H4 (cell line): Measurements from ENCODE around the gene LUC7L3. TPM values are rescaled to one million over a fixed set of nuclear protein-coding genes. Genes with fewer than 3 reads are reported as not detected.
"Not testable (repeated sequence)": the region's sequence is repeated elsewhere in the genome, so short reads cannot be mapped to it uniquely, and the experiment has no call there.

Experiments used
- DNase-seq: peaks from one replicate; pipeline ENCODE4 v3.0.0-alpha.2; 2015; ENCODE audit warnings: low spot score
- total RNA-seq: library from RNA; depleted of rRNA; stranded (reverse); fragments of >200 nt; shearing (Covaris generic); gene quantifications from 2 replicates; pipeline ENCODE4 v1.2.3, GENCODE V29; 2014

The LUC7L3 gene
- total RNA-seq, 1 experiment from 2014 or later = 18.7 TPM

DNA sequence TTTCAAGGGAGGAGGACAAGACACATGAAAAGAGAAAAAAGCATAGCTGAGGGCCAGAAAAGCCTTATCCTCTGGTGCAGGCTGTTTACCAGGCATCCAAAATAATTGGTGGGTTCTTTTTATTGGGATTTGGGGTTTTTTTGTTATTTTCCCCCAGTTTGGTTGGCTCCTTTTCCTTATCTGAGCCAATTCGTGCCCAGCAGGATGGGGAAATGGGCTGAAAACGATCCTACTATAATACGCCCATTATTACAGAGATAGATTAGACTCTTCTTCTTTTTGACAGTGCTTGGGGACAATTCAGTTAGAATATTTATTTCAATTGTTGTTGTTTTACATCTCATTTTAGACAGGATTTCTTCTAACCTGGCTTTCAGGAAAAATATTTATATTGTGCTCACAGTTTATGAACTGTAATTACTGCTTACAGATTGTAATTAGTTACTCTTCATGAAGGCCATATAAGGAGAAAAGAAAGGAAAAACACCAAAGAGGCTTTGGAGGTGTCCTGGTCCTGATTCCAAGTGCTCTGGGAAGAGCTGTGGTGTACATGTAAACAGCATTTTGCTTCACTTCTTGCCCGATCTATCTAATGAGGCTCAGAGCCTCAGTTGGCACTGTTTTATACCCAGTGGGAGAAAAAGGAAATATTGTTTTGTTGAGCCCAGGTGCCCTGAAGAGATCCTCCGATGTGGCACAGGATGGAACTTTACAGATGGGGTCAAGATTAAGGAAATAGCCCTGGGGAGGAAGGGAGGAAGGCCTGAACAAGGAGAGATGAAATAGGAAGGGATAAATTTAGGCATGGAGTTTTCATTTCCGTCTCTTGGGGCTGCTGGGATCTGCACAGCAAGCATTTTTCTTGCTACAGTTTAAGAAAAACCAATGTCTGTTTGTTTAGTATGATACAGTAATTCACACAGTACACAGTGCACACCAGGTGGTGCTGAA, 11.1 kb upstream of the LUC7L3 start:
- no peak for DNase-seq

DNA sequence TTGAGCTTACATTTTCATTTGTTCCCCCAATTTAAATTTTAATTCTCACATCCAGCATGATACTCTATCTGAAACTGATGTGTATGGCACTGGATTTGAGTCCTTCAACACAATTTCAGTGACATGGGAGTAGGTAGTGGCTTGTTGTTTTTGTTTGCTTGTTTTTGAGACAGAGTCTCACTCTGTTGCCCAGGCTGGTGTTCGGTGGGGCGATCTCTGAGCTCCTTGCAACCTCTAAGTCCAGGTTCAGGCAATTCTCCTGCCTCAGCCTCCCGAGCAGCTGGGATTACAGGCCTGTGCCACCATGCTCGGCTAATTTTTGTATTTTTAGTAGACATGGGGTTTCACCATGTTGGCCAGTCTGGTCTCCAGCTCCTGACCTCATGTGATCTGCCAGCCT, 10.3 kb upstream of the LUC7L3 start:
- DNase-seq = not testable (repeated sequence)

DNA sequence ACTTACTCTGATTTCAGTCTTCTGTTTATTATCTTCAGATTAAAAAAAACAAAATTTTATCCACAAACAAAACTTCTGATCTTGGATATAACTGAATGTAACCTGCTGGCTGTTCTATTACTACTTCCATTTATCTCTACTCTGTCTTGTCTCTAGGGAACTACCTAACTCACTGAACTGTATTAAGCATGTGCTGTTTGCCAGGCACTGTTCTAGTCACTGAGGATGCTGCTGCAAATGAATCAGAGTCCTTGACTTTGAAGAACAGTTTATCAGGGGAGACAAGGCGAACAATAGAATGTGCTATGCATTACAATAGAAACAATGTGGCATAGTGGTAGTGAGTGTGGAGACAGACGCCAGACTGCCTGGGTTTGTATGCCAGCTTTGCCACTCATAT, 9.4 kb upstream of the LUC7L3 start:
- DNase-seq = no peak

DNA sequence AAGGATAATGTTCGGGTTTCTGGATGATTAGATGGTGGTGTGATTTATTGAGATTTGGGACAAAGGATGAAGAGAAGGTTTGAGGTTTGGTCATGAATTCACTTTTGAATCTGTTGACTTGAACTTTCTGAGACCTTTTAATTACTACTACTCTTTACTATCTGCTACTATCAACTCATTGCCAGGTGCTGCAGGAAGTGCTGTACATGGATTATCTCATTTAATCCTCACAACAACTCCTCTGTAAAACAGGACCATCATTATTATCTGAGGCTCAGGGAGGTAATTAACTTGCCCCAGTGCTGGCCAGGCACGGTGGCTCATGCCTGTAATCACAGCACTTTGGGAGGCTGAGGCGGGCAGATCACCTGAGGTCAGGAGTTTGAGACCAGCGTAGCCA, 8.8 kb upstream of the LUC7L3 start:
- DNase-seq = no peak

DNA sequence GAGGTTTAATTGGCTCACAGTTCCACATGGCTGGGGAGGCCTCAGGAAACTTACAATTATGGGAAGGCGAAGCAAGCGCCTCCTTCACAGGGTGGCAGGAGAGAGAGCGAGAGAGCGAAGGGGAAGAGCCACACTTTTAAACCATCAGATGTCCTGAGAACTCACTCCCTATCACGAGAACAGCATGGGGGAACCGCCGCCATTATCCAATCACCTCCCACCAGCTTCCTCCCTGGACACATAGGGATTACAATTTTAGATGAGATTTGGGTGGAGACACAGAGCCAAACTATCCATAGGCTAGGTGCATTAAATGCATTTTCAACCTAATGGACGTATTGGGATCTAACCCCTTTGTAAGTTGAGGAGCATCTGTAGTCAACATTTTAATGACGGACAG, 6.8 kb upstream of the LUC7L3 start:
- no peak for DNase-seq

DNA sequence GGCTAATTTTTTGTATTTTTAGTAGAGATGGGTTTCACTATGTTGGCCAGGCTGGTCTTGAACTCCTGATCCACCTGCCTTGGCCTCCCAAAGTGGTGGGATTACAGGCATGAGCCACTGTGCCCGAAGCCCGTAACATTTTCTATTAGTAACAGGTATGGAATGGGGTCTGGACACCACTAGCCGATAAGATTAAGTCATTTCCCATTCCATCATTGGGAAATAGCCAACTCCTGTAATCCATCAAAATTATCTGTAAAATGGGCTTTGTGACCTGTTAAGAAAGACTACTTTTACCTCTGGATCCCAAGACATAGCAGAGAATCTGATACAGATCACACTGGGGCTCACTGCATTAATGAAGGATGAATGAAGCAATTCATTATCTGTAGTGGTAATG, 3.9 kb upstream of the LUC7L3 start:
- no peak for DNase-seq

DNA sequence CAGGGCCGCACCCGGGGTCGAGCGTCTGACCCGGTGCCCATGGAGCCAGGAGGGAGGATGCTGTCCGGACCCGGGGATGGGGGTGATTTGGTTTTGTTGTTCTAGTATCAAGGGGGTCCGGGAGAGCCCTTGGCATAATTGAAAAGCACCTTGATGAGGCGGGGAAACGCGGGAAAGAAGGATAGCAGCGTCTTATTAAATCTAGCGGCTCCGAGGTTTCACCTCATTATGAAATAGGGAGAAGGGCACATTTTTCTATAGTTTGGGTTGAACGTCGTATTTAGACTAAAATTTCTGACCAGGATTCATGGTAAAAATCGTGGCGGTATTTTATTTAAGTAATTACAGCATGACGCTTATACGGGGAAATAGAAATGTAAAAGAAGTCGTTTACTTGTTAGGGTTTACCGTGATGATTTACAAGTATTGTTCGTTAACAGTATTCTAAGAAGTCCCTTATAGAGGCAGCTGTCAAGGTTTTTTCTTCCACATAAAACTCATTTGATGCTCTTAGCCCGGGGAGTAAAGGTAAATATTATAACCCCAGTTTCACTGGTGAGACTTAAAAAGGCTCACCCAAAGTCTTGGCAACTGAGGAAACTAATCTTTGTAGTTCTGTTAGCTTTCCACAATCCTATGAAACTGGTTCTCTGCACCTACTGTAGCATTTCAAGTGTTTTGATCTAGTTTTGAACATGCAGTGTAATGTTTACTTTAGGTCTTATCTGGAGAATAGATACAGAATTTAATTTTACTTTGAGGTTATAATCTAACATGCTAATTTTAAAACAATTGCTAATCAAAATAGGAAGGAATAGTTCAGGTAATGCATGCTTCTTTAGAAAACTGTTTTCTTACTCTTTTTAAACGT, 756 bp downstream of the LUC7L3 start:
- DNase-seq = no peak

DNA sequence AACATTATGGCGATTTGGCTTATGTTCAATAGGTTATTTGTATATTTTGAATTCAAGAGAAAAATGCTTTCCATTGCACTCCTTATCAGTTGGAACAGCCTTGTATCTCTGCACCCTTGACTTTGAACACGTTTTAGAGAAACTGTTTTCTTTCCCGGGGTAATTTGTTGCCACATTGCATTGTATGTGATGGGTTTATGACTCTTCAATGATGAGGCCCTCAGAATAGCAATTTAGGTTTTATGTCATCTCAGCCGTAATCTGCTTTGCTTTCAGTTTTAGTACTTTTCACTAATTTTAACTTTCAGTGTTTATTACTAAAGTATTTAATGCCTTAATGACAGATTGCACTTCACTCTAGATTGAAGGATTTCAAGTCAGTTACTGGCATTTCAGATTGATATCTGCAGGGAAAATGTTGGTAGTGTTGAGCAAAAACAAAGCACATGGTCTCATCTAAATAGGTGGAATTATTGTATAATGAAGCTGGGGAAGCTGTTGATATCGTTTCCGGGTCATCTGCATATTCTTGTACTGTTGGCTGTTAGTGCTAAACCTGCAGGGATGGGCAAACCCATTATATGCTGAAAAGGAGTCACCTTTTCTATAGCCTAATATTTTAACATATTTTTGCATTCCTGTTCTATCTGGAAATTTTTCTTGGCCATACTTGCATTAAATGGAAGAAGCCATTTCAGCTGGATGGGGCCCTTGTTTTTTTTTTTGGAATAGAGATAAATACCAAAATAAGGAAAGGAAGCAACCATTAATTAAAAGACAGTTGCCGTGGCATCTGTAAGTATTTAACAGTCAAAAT, 2.0 kb downstream of the LUC7L3 start:
- no peak for DNase-seq

DNA sequence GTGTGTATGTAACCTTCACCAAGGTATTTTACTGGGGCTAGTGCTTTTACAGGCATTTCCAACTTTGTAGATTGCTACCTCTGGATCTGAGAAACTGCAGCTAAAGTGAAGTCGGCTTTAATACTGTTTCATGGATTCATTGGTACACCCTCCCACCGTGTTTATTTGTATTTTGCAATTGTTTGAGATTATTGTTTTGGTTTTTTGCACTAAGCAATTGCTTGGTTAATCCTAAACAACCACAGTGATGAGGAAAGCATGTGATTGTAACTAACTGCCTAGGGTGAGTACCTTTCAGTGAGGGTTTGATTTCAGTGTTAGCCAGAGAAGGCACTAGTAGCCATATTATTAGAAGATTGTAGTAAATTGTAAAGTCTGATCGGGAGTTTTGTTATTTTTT, 3.3 kb downstream of the LUC7L3 start:
- no peak for DNase-seq

DNA sequence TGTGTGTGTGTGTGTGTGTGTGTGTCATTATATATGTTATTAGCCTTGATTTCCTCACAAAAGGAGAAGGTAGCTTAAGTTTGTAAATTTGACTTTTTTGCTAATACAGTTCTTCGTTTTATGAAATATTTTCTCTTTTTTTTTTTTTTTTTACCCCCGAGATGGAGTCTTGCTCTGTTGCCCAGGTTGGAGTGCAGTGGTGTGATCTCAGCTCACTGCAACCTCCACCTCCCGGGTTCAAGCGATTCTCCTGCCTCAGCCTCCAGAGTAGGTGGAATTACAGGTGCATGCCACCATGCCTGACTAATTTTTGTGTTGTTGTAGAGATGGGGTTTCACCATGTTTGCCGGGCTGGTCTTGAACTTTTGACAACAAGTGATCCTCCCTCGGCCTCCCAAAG, 5.2 kb downstream of the LUC7L3 start:
- DNase-seq = not testable (repeated sequence)

DNA sequence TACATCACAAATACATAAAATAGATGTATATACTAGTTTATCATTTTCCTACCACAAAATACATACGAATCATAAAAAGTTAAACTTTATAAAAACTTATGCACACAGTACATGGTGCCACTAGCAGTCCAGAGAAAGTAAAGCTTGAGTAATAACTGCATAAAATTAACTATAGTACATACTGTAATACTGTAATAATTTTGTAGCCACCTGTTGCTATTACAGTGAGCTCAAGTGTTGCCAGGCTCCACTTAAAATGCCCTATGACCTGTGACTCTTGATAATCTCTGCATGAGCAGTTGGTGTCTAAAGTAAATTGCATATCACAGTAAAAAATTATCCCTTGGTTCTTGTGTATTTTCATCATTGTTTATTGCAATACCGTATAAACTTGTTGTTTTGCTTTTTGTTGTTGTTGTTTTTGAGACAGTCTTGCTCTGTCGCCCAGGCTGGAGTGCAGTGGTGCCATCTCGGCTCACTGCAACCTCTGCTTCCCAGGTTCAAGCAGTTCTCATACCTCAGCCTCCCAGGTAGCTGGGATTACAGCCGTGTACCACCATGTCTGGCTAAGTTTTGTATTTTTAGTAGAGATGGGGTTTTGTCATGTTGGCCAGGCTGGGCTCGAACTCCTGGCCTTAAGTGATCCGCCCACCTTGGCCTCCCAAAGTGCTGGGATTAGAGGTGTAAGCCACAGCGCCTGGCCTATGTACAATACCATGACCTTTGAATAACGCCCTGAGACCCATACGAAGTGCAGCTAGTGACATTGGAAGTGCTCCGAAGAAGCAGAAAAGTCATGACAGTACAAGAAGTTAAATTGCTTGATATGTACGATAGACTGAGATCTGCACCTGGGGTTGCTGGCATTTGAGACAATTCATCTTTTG, 6.6 kb downstream of the LUC7L3 start:
- no peak for DNase-seq

DNA sequence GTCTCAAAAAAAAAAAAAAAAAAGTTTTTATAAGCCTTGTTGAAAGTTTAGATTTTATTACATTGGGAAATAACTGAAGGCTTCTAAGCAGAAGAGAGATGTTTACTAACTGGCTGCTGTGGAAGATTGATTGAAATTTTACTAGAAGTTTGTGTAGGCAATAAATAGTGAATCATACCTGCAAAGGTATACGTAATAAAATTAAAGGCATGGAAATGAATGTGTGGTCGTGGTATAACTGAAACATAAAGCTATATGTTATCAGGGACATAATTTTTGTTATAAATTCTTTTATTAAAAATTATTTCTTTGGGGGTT, 8.7 kb downstream of the LUC7L3 start:
- DNase-seq = no peak

DNA sequence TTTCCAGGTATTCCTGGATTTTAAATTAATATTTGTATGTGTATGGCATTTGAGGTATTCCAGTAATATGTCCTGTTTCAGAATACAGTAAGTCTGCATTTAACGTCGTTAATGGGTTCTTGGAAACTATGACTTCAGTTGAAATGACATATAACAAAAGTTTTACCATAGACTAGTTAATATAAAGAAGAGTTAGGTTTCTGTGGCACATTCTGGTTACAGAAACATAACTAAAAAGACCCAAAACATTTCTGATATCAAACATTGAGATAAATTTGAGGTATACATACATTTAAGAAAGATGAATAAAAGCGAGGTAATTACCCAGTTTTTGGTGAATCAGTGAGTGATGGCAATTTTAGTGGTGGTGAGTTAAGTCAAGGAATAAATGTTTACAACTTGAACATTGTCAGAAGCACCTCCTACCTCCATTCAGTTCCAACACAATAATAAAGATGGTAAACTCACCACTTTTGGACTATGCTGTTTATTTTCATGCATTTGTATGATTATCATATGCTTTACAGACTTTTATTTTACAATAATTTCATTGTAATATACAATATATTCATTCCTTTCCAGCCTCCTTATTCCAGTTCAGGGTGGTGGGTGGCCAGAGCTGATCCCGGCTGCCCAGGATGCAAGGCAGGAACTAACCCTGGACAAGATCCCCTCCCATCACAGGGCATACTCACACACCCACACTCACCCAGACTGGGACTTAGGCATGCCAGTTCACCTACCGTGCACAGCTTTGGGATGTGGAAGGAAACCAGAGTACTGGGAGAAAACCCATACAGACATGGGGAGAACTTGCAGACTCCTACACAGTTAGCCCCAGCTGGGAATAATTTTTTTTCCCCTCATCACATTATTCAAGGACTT, 9.7 kb downstream of the LUC7L3 start:
- DNase-seq = no peak

DNA sequence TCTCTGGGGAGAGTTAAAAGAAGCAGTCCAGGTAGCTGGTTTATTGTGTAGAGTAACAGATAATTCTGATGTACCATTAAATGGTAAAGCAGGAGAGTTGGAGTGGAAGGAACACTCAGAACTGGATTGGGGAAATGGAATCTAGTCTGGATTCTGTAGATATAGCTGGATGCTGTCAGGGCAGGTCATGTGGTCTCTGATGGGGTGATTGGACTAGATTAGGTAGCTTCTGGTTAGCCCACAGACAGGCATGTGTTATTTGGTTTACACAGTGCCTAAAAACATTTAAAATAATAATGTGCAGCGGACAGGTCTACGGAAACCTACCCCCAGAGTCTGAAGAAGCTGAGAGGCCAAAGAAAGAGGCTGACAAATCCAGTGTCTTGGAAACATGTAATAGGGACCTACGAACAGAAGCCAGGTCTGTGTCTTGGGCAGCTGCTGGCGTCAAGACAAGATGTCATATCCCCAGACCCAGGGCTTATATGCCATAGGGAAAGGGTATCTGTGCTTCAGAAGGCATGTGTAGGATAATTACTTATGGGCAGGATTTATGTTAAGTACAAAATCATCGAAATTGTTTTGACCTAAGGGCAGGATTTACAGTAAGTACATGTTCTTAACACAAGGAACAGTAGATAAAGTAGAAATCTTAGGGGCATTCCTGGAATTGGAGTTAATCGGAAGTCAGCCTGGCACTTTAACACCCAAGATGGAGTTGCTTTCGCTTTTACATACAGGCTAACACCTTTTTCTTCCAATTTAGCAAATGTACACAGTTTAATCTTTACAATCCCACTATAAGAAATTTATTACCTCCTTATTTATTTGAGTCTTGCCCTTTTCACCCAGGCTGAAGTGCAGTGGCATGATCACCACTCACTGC, 12.4 kb downstream of the LUC7L3 start:
- no peak for DNase-seq

DNA sequence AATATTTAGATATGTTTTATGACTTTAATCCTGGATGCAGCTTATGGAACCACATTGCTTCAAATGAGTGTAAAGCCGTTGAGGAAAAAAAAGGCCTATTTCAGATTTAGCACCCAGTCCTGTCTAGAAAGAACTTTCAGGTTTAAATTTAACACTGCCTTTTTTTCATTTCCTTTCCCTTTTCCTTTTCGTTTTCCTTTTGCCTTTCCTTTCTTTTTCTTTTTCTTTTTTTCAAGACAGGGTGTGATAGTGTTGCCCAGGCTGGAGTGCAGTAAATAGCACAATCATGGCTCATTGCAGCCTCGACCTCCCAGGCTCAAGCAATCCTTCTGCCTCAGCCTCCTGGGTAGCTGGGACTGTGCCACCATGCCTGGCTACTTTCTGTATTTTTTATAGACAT, 15.9 kb downstream of the LUC7L3 start:
- no peak for DNase-seq

DNA sequence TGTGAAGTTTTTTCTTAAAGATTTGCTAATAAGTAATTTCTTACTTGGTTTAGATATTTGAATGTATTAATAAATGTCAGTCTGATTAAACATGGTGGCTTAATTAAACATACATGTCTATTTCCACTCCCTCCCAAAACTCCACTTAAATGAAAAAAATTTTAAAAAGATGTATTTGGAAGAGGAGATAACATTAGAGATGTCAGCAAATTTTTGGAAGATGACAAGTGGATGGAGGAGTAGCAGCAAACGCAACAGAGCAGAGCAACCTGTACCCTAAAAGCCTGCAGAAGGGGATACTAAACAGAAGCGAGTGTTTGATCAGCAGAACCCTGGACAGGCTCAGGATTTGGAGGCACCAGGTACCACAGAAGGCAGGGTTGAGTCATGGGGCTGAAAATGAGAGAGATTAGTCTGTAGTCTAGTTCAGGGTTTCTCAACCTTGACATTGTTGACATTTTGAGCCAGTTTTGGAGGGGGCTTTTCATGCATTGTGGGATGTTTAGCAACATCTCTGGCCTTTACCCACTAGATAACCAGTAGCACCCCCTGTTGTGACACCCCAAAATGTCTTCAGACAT, 17.8 kb downstream of the LUC7L3 start:
- DNase-seq = no peak

DNA sequence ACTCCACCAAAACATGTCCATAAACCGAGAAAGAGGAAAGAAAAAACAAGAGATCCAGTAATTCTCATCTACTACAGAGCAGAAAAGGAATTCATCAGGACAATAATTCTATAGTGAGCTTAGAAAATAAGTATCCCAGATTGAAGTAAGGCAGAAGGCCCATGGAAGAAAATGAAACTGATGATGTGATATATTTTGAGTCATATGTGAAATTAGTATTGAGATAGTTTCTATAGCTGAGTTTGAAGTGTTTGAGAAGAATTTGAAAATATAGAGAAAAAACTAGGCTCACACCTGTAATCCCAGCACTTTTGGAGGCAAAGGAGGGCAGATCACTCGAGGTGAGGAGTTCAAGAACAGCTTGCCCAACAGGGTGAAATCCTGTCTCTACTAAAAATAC, 19.7 kb downstream of the LUC7L3 start:
- no peak for DNase-seq

DNA sequence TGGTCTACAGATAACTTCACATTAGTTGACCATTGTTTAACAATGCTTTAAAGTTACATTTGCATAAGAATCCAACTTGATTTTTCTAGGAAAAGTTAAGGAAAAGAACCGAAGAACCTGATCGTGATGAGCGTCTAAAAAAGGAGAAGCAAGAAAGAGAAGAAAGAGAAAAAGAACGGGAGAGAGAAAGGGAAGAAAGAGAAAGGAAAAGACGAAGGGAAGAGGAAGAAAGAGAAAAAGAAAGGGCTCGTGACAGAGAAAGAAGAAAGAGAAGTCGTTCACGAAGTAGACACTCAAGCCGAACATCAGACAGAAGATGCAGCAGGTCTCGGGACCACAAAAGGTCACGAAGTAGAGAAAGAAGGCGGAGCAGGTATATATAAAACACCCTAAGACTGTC, 26.2 kb downstream of the LUC7L3 start:
- DNase-seq = no peak

DNA sequence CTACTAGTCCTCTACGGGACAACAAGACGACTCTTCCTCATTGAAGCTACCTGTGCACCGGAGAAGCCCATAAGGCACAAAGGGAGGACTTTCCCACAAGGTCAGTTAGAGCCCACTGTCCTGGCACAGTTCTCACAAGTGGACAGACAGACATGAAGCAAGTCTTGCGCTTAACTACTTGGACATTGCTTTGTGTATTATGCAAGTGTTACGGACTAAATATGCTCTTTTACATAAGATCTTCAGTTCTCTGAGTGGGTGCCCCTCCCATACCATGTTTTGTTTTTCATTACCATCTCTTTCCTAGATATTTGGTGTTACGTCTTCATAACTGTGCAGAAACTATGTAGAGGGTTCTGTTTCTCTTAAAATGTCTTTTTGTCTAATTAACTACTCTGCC, 29.8 kb downstream of the LUC7L3 start:
- DNase-seq = no peak
